Esophagus squamous epithelium (tissue), 5 donors: ENCODE data around the gene SIX3. TPM values are rescaled to one million over a fixed set of nuclear protein-coding genes. Genes with fewer than 3 reads are reported as not detected.

Experiments used
- DNase-seq: peaks from one replicate; lab custom pipeline; 2025; lab: John Stamatoyannopoulos, UW
- H3K27ac ChIP-seq, 4 donors: fragments of 200-600 bp; sonication (generic); one replicate each; pipeline ENCODE4 v1.5.1; 2016 to 2019; ENCODE audit warnings: mild to moderate bottlenecking in 1 of 4
- H3K27me3 ChIP-seq, 4 donors: fragments of 200-600 bp; sonication (generic); 1 replicate in 3 of 4; 2 replicates in 1 of 4; pipeline versions ENCODE4 v1.5.1 to v1.6.0; 2017 to 2021; ENCODE audit warnings: antibody characterized with exemption in 1 of 4
- H3K36me3 ChIP-seq, 3 donors: fragments of 200-600 bp; sonication (generic); one replicate each; pipeline ENCODE4 v1.5.1; 2016 to 2019
- H3K4me1 ChIP-seq, 3 donors: fragments of 200-600 bp; sonication (generic); one replicate each; pipeline ENCODE4 v1.5.1; 2017 to 2019
- H3K4me3 ChIP-seq, 4 donors: fragments of 200-600 bp; sonication (generic); 1 replicate in 3 of 4; 2 replicates in 1 of 4; pipeline ENCODE4 v1.5.1; 2016 to 2019; ENCODE audit warnings: mild to moderate bottlenecking in 2 of 4, moderate library complexity in 1 of 4
- H3K9me3 ChIP-seq, 3 donors: fragments of 200-600 bp; sonication (generic); one replicate each; pipeline ENCODE4 v1.5.1; 2016 to 2019
- POLR2A ChIP-seq, 4 donors: fragments of 450-650 bp; IDR thresholded peaks; one replicate each; pipeline ENCODE4 v1.6.1; 2017; ENCODE audit warnings: antibody characterized with exemption in 4 of 4, mild to moderate bottlenecking in 4 of 4, moderate library complexity in 3 of 4
- WGBS, 2 donors: methylation state at CpG; one replicate each; pipeline ENCODE4 v1.1.5; 2018; 5-methylcytosine and 5-hydroxymethylcytosine counted together
- intact Hi-C: fragments of 100-400 bp; cut with DNase I; formaldehyde crosslinking; loops from one replicate; pipeline ENCODE4 v1.15.0; 2022
- total RNA-seq, 4 donors: library from RNA; depleted of rRNA; stranded (reverse); fragments of >200 nt; gene quantifications; one replicate each; pipeline ENCODE4 v1.1.0, GENCODE V29; 2016
- TF ChIP-seq, protein P1 (sequence below), 6 experiments: fragments of 450-650 bp in 4 of 6; fragments of 200-600 bp in 2 of 6; sonication (generic) in 2 of 6; IDR thresholded peaks; one replicate each; pipeline ENCODE4 v1.5.1; 2016 to 2019; ENCODE audit warnings: antibody characterized with exemption in 6 of 6, mild to moderate bottlenecking in 4 of 6, moderate library complexity in 4 of 6
- donor health status: DM: yes; HTN: yes; CAD: no.

The SIX3 gene
- total RNA-seq, 4 donors from 2014 or later, result not detected

DNA sequence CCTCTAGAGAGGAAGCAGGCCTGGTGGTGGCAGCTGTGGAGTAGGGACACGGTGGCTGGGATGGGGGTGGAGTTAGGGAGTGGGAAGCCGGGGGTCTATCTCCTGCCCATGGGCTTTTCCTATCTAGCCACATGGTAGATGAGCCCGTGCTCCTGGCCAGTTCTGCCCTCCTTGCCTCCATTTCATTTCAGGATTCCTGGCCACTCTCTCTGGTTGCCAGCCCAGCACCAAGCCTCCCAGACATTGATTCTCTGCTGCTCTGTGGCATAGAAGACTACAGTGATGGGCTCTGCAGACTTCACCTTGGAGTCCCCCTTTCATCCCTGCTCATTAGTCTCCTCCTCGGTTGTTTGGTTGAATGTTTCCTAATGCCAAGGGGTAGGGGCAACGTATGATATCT, 19.4 kb downstream of the SIX3 start:
- Histone ChIP-seq H3K9me3 (no peaks in the 10 kb centered on the region), H3K27me3 (peaks cover 0 to 85% (median 0%) of the 10 kb centered on the region in 4 donors), H3K27ac (no peak overlapping the region), H3K4me1 (peaks cover 0 to 23% (median 2%) of the 10 kb centered on the region in 3 donors), H3K36me3 (no peaks in the 10 kb centered on the region), H3K4me3 (no peak overlapping the region)
- intact Hi-C loops, result no loop called here
- TF ChIP-seq POLR2A (IDR thresholded peaks at IDR 0.05), result no peak
- TF ChIP-seq, protein P1, sequence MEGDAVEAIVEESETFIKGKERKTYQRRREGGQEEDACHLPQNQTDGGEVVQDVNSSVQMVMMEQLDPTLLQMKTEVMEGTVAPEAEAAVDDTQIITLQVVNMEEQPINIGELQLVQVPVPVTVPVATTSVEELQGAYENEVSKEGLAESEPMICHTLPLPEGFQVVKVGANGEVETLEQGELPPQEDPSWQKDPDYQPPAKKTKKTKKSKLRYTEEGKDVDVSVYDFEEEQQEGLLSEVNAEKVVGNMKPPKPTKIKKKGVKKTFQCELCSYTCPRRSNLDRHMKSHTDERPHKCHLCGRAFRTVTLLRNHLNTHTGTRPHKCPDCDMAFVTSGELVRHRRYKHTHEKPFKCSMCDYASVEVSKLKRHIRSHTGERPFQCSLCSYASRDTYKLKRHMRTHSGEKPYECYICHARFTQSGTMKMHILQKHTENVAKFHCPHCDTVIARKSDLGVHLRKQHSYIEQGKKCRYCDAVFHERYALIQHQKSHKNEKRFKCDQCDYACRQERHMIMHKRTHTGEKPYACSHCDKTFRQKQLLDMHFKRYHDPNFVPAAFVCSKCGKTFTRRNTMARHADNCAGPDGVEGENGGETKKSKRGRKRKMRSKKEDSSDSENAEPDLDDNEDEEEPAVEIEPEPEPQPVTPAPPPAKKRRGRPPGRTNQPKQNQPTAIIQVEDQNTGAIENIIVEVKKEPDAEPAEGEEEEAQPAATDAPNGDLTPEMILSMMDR (IDR thresholded peaks at IDR 0.05), result no peak
- 76 to 89% methylated on average over 5 of the region's 5 CpGs for WGBS, 2 donors
- DNase-seq, result no peak

DNA sequence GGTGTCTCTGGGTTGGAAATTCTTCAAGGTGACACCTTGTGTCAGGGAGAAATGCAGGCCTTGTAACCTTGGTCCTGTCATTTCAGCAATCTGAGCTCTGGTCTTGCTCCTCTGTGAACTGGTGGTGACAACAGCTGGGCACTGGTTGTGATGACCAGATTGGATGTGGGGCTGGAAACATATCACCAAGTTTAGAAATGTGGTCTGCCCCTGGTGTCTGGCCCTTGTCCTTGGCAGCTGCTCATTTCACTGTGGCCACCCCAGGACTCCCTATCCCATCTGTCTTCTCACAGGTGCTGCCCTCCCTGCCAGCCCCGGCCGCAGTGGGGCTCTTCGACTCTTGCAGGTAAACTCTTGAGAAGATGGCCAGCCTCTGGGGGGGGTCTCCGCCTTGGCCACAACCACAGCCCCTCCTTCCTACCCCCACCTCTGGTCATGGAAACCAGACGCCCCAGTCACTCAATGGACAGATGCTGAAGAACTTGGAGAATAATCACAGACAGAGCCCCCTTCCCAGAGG, 20.7 kb downstream of the SIX3 start:
- Histone ChIP-seq H3K4me1 (peaks cover 0 to 15% (median 0%) of the 10 kb centered on the region in 3 donors), H3K27ac (no peak overlapping the region), H3K9me3 (no peaks in the 10 kb centered on the region), H3K27me3 (peaks cover 0 to 83% (median 0%) of the 10 kb centered on the region in 4 donors), H3K4me3 (no peak overlapping the region), H3K36me3 (no peaks in the 10 kb centered on the region)
- TF ChIP-seq, protein P1 (IDR thresholded peaks at IDR 0.05), result no peak
- no peak for TF ChIP-seq POLR2A (IDR thresholded peaks at IDR 0.05)
- DNase-seq, result no peak
- intact Hi-C loops, result no loop called here
- 100% methylated on average over 1 to 2 of the region's 5 CpGs for WGBS, 2 donors

DNA sequence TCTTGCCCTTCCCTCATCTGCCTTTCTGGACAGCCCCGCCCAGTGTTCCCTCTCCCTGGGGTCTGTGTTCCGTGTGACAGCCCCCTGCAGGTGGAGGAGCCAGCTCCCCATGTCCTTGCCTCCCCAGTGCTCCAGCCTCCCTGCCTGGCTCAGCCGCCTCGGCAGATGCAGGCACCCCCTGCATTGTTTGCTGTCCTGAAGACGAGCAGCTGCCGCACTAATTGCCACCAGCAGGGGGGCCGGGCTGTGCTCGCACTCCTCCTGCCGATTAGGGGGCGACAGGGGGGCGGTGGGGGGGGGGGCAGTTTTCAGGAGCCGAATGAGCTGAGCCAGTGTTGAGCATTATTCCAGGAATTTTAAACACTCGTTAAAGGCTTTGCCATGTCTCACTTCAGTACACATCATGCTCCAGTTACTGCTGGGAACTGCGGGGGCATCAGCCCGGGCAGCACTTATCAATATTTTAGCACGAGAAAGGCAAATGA, 23.3 kb downstream of the SIX3 start:
- H3K27me3 ChIP-seq, result peaks cover 0 to 59% (median 0%) of the 10 kb centered on the region in 4 donors
- WGBS, 2 donors, result 10 to 24% methylated on average over 6 to 7 of the region's 16 CpGs
- no peaks in the 10 kb centered on the region for H3K36me3 ChIP-seq
- no peak overlapping the region for H3K27ac ChIP-seq
- H3K4me1 ChIP-seq, result no peaks in the 10 kb centered on the region
- TF ChIP-seq, protein P1 (IDR thresholded peaks at IDR 0.05), result no peak
- TF ChIP-seq POLR2A (IDR thresholded peaks at IDR 0.05), result no peak
- no peaks in the 10 kb centered on the region for H3K9me3 ChIP-seq
- no peak for DNase-seq
- intact Hi-C loops, result no loop called here
- H3K4me3 ChIP-seq, result no peak overlapping the region

DNA sequence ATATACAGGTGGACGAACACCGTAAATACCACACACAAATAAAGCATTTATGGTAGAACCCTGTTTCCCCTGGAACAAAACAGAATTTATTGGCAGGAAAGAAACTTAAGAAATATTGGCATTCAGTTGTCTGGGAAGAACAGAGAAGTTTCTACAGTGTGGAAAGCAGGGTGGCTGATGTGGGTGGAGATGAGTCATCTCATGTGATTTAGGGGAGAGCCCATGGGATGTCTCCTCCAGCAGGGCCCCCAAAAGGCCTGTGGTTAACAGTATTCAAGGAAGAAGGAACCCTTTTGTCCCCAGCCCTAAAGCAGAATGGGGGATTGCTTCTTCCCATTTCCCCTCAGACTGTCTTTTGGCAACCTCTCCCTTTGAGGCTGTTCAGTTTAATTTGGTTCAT, 24.2 kb downstream of the SIX3 start:
- H3K27me3 ChIP-seq, result peaks cover 0 to 56% (median 0%) of the 10 kb centered on the region in 4 donors
- TF ChIP-seq POLR2A (IDR thresholded peaks at IDR 0.05), result no peak
- TF ChIP-seq, protein P1 (IDR thresholded peaks at IDR 0.05), result no peak
- WGBS, 2 donors, result 100% methylated on average over 2 of the region's 2 CpGs
- no peaks in the 10 kb centered on the region for H3K36me3 ChIP-seq
- H3K4me1 ChIP-seq, result no peaks in the 10 kb centered on the region
- no peak overlapping the region for H3K4me3 ChIP-seq
- H3K27ac ChIP-seq, result no peak overlapping the region
- intact Hi-C loops, result no loop called here
- H3K9me3 ChIP-seq, result no peaks in the 10 kb centered on the region
- DNase-seq, result no peak

DNA sequence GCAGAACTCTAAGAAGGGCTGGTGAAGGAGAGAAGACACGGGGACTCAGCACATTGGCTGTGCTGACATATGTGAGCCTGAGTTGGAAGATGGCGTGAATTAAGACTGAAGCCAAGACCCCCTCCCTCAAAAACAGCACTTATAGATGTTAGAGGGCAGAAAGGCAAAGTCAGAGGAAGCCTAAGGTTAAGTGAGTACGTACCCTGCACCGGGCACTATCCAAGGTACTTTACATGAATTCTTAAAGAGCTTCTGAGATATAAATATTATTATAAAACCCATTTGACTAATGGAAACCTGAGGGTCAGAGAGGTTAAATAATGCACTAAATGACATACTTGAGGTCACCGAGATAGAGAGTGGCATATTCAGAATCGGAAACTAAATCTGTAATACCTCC, 25.6 kb downstream of the SIX3 start:
- no peak for DNase-seq
- Histone ChIP-seq H3K4me3 (no peak overlapping the region), H3K27me3 (peaks cover 0 to 58% (median 0%) of the 10 kb centered on the region in 4 donors), H3K36me3 (no peaks in the 10 kb centered on the region), H3K27ac (no peak overlapping the region), H3K9me3 (no peaks in the 10 kb centered on the region), H3K4me1 (no peaks in the 10 kb centered on the region)
- TF ChIP-seq POLR2A (IDR thresholded peaks at IDR 0.05), result no peak
- TF ChIP-seq, protein P1 (IDR thresholded peaks at IDR 0.05), result no peak
- intact Hi-C loops, result no loop called here
- WGBS, 2 donors, result 61 to 70% methylated on average over 6 of the region's 6 CpGs
